ENCODE results near the gene BSG.
"Not testable (repeated sequence)": the region's sequence is repeated elsewhere in the genome, so short reads cannot be mapped to it uniquely, and the experiment has no call there.

Gene BSG

DNA sequence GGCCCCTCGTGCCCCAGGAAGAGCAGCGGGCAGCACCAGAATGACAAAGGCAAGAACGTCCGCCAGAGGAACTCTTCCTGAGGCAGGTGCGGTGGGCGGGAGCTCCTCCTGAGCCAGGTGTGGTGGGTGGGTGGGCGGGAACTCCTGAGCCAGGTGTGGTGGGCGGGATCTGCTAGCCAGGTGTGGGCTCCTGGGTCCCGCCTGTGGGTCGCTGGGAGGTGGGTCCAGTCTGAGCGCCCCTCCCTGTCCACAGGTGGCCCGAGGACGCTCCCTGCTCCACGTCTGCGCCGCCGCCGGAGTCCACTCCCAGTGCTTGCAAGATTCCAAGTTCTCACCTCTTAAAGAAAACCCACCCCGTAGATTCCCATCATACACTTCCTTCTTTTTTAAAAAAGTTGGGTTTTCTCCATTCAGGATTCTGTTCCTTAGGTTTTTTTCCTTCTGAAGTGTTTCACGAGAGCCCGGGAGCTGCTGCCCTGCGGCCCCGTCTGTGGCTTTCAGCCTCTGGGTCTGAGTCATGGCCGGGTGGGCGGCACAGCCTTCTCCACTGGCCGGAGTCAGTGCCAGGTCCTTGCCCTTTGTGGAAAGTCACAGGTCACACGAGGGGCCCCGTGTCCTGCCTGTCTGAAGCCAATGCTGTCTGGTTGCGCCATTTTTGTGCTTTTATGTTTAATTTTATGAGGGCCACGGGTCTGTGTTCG is 10.3 kb downstream of the BSG start:
- Histone ChIP-seq H3K4me1 (ENCODE audit: low read length) (no peaks in the 10 kb centered on the region), H3K4me2 (ENCODE audit: low read length) (no peak overlapping the region), H4K20me1 (ENCODE audit: insufficient read depth, low read length) (peaks cover 44% of the 10 kb centered on the region), H3K4me3 (ENCODE audit: low read length) (no peak overlapping the region), H3K27me3 (ENCODE audit: low read depth, low read length) (no peaks in the 10 kb centered on the region), H3K27ac (ENCODE audit: low read length) (no peak overlapping the region), H2AFZ (ENCODE audit: low read depth, low read length) (no peak overlapping the region), H3K9ac (ENCODE audit: low read length) (no peak overlapping the region), H3K36me3 (replicated peaks; ENCODE audit: low read depth, low read length) (peaks cover 38% of the 10 kb centered on the region), H3K79me2 (ENCODE audit: low read length) (peaks cover 29% of the 10 kb centered on the region), H3K9me3 (ENCODE audit: insufficient read depth, low read length) (no peaks in the 10 kb centered on the region)
- no peak for TF ChIP-seq CTCF (IDR thresholded peaks at IDR 0.05; ENCODE audit: low read depth, low read length)
- TF ChIP-seq EZH2phosphoT487 (IDR thresholded peaks at IDR 0.05; ENCODE audit: low read depth), result no peak

DNA sequence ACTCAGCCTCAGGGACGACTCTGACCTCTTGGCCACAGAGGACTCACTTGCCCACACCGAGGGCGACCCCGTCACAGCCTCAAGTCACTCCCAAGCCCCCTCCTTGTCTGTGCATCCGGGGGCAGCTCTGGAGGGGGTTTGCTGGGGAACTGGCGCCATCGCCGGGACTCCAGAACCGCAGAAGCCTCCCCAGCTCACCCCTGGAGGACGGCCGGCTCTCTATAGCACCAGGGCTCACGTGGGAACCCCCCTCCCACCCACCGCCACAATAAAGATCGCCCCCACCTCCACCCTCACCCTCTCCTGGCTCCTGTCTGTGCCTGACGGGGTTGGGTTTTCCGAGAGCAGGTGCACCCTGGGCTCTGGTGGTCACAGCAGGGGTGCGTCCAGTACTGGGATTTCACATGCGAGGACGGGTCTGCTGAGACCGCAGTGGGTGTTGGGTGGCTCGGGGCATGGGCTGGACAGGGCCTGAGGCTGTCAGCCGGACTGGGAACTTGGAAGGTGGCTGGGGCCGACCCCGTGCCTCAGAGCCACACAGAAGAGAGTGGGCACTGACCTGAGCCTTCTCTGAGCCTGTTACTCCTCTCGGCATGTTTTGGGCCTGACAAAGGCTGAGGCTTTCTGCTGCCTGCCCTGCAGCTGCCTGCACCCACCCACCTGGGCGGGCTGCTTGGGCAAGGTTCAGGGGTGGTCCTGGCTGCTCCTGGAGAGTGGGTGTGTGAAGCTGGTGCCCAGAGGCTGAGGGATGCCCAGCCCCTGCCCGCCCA is 11.0 kb downstream of the BSG start:
- Histone ChIP-seq H3K4me3 (ENCODE audit: low read length) (no peak overlapping the region), H2AFZ (ENCODE audit: low read depth, low read length) (no peak overlapping the region), H3K4me1 (ENCODE audit: low read length) (no peaks in the 10 kb centered on the region), H3K9ac (ENCODE audit: low read length) (no peak overlapping the region), H3K27me3 (ENCODE audit: low read depth, low read length) (no peaks in the 10 kb centered on the region), H3K4me2 (ENCODE audit: low read length) (no peak overlapping the region), H3K27ac (ENCODE audit: low read length) (no peak overlapping the region), H4K20me1 (ENCODE audit: insufficient read depth, low read length) (peaks cover 37% of the 10 kb centered on the region), H3K79me2 (ENCODE audit: low read length) (peaks cover 22% of the 10 kb centered on the region), H3K9me3 (ENCODE audit: insufficient read depth, low read length) (no peaks in the 10 kb centered on the region), H3K36me3 (replicated peaks; ENCODE audit: low read depth, low read length) (peaks cover 31% of the 10 kb centered on the region)
- TF ChIP-seq EZH2phosphoT487 (IDR thresholded peaks at IDR 0.05; ENCODE audit: low read depth), result no peak

DNA sequence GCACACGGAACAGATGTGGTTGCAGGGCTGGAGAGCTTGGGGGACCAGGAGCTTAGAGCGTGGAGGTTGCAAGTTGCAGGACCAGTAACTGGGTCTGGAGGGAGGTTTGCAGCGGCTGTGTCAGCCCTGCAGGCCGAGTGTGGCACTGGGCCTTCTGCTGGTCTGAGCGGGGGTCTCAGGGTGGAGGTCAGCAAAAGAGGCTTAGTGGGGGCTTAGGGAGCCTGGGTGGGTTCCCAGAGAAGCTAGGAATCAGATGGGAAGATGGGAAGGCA is 11.5 kb downstream of the BSG start:
- Histone ChIP-seq H3K4me3 (ENCODE audit: low read length) (no peak overlapping the region), H3K9me3 (ENCODE audit: insufficient read depth, low read length) (no peaks in the 10 kb centered on the region), H4K20me1 (ENCODE audit: insufficient read depth, low read length) (peaks cover 32% of the 10 kb centered on the region), H3K36me3 (replicated peaks; ENCODE audit: low read depth, low read length) (peaks cover 30% of the 10 kb centered on the region), H3K27me3 (ENCODE audit: low read depth, low read length) (no peaks in the 10 kb centered on the region), H3K79me2 (ENCODE audit: low read length) (peaks cover 16% of the 10 kb centered on the region), H3K27ac (ENCODE audit: low read length) (no peak overlapping the region), H2AFZ (ENCODE audit: low read depth, low read length) (no peak overlapping the region), H3K9ac (ENCODE audit: low read length) (no peak overlapping the region), H3K4me1 (ENCODE audit: low read length) (no peaks in the 10 kb centered on the region), H3K4me2 (ENCODE audit: low read length) (no peak overlapping the region)
- TF ChIP-seq EZH2phosphoT487 (IDR thresholded peaks at IDR 0.05; ENCODE audit: low read depth) (no peak), CTCF (IDR thresholded peaks at IDR 0.05; ENCODE audit: low read depth, low read length) (no peak)

- peaks cover 25% of the 10 kb centered on the region for H3K36me3 ChIP-seq (replicated peaks; ENCODE audit: low read depth, low read length)
- no peak overlapping the region for H3K9ac ChIP-seq (ENCODE audit: low read length)
Observed at GRCh38 chr19:584240-585001, 12.0 kb downstream of the BSG start.

DNA sequence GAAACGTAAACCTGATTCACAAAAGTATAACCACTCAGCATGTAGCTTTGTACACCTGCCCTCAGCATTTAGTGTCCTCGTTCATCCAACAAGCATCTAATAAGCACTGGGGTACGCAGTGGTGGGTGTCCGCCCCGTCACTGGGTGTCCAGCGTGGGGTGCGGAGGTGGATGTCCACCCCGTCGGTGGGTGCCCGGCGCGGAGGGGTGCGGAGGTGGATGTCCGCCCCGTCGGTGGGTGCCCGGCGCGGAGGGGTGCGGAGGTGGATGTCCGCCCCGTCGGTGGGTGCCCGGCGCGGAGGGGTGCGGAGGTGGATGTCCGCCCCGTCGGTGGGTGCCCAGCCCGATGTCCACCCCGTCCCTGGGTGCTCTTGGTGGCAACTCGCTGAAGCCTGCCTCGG is 12.8 kb downstream of the BSG start:
- H3K9me3 ChIP-seq (ENCODE audit: insufficient read depth, low read length); H3K4me3 ChIP-seq (ENCODE audit: low read length); H3K4me1 ChIP-seq (ENCODE audit: low read length); H3K27me3 ChIP-seq (ENCODE audit: low read depth, low read length); H2AFZ ChIP-seq (ENCODE audit: low read depth, low read length); H3K4me2 ChIP-seq (ENCODE audit: low read length); H3K79me2 ChIP-seq (ENCODE audit: low read length); H3K9ac ChIP-seq (ENCODE audit: low read length); H3K27ac ChIP-seq (ENCODE audit: low read length): not testable (repeated sequence)
- Histone ChIP-seq H3K36me3 (replicated peaks; ENCODE audit: low read depth, low read length) (peaks cover 18% of the 10 kb centered on the region), H4K20me1 (ENCODE audit: insufficient read depth, low read length) (peaks cover 20% of the 10 kb centered on the region)

More at GRCh38 chr19:584240-585001, 12.0 kb downstream of the BSG start:
- H4K20me1 ChIP-seq (ENCODE audit: insufficient read depth, low read length), result peaks cover 27% of the 10 kb centered on the region
- H3K27me3 ChIP-seq (ENCODE audit: low read depth, low read length), result no peaks in the 10 kb centered on the region
- H3K4me2 ChIP-seq (ENCODE audit: low read length), result no peak overlapping the region
- H3K9me3 ChIP-seq (ENCODE audit: insufficient read depth, low read length), result no peaks in the 10 kb centered on the region
- no peak overlapping the region for H3K27ac ChIP-seq (ENCODE audit: low read length)
- peaks cover 11% of the 10 kb centered on the region for H3K79me2 ChIP-seq (ENCODE audit: low read length)
- TF ChIP-seq CTCF (IDR thresholded peaks at IDR 0.05; ENCODE audit: low read depth, low read length), result peak; percentile 92
- no peak for TF ChIP-seq EZH2phosphoT487 (IDR thresholded peaks at IDR 0.05; ENCODE audit: low read depth)
- no peaks in the 10 kb centered on the region for H3K4me1 ChIP-seq (ENCODE audit: low read length)
- H3K4me3 ChIP-seq (ENCODE audit: low read length), result no peak overlapping the region
- H2AFZ ChIP-seq (ENCODE audit: low read depth, low read length), result no peak overlapping the region

Data from OCI-LY3 (cell line).